CD14-positive monocyte (primary cell): ENCODE results near the gene ZNF689. TPM values are rescaled to one million over a fixed set of nuclear protein-coding genes. Genes with fewer than 3 reads are reported as not detected.

Experiments
- DNase-seq, 3 donors: peaks; one replicate each; pipeline ENCODE4 v3.0.0-alpha.2; 2011 to 2022
- H2AFZ ChIP-seq: 2 replicates; pipeline ENCODE4 v1.6.0; 2012; ENCODE audit warnings: mild to moderate bottlenecking, low read depth, low read length, inconsistent platforms; ENCODE audit not compliant: insufficient read depth, poor library complexity, severe bottlenecking
- H3K27ac ChIP-seq, 2 donors: 1 replicate in 1 of 2; 2 replicates in 1 of 2; pipeline ENCODE4 v1.5.1; 2012 to 2013; ENCODE audit warnings: low read length in 2 of 2, control low read depth in 1 of 2, inconsistent platforms in 1 of 2, low read depth in 1 of 2, mild to moderate bottlenecking in 1 of 2
- H3K27me3 ChIP-seq, 2 donors: one replicate each; pipeline versions ENCODE4 v1.6.0 to v1.6.1; 2011 to 2013; ENCODE audit warnings: low read length in 2 of 2; ENCODE audit not compliant: control insufficient read depth in 2 of 2, insufficient read depth in 2 of 2
- H3K36me3 ChIP-seq, 2 donors: replicated peaks in 1 of 2; 1 replicate in 1 of 2; 2 replicates in 1 of 2; pipeline versions ENCODE4 v1.5.1 to v1.6.1; 2012 to 2013; ENCODE audit warnings: low read length in 2 of 2, control low read depth in 1 of 2, inconsistent platforms in 1 of 2, mild to moderate bottlenecking in 1 of 2; ENCODE audit not compliant: insufficient read depth in 2 of 2, control insufficient read depth in 1 of 2
- H3K4me1 ChIP-seq, 2 donors: 1 replicate in 1 of 2; 2 replicates in 1 of 2; pipeline versions ENCODE4 v1.5.1 to v1.6.1; 2012 to 2013; ENCODE audit warnings: low read length in 2 of 2, control low read depth in 1 of 2, inconsistent platforms in 1 of 2, mild to moderate bottlenecking in 1 of 2, moderate library complexity in 1 of 2; ENCODE audit not compliant: insufficient read depth in 2 of 2, control insufficient read depth in 1 of 2
- H3K4me2 ChIP-seq: replicated peaks from 2 replicates; pipeline ENCODE3; 2012; ENCODE audit warnings: low read length, moderate library complexity, mild to moderate bottlenecking; ENCODE audit not compliant: poor library complexity, severe bottlenecking; ENCODE audit errors: extremely low read depth
- H3K4me3 ChIP-seq, 3 experiments: fragments of 200-600 bp in 1 of 3; sonication (generic) in 1 of 3; replicated peaks in 1 of 3; 1 replicate in 2 of 3; 2 replicates in 1 of 3; pipeline ENCODE4 v1.5.1; 2011 to 2013; ENCODE audit warnings: low read length in 3 of 3, mild to moderate bottlenecking in 3 of 3, control low read depth in 2 of 3, low read depth in 2 of 3, inconsistent platforms in 1 of 3, moderate library complexity in 1 of 3
- H3K79me2 ChIP-seq: 2 replicates; pipeline ENCODE4 v1.6.0; 2012; ENCODE audit warnings: mild to moderate bottlenecking, control low read depth, inconsistent platforms, low read length, moderate library complexity; ENCODE audit not compliant: insufficient read depth
- H3K9ac ChIP-seq: 2 replicates; pipeline ENCODE4 v1.6.0; 2017; ENCODE audit warnings: low read length, mild to moderate bottlenecking; ENCODE audit not compliant: insufficient read depth, poor library complexity, severe bottlenecking
- H3K9me3 ChIP-seq, 2 donors: replicated peaks in 1 of 2; 1 replicate in 1 of 2; 2 replicates in 1 of 2; pipeline versions ENCODE4 v1.5.1 to v1.6.1; 2012 to 2013; ENCODE audit warnings: low read length in 2 of 2, control low read depth in 1 of 2; ENCODE audit not compliant: control insufficient read depth in 1 of 2, insufficient read depth in 1 of 2
- H4K20me1 ChIP-seq: 2 replicates; pipeline ENCODE4 v1.6.0; 2012; ENCODE audit warnings: mild to moderate bottlenecking, low read length, control low read depth, moderate library complexity; ENCODE audit not compliant: insufficient read depth
- H3K27ac Mint-ChIP-seq, 7 donors: one replicate each; pipeline ENCODE4 v1.8.0; 2020; ENCODE audit warnings: mild to moderate bottlenecking in 7 of 7, mixed read lengths in 7 of 7, moderate library complexity in 6 of 7, inconsistent platforms in 2 of 7
- H3K27me3 Mint-ChIP-seq, 3 donors: one replicate each; pipeline ENCODE4 v1.8.0; 2021 to 2022; ENCODE audit warnings: low read depth in 3 of 3, mild to moderate bottlenecking in 3 of 3, mixed read lengths in 3 of 3, moderate library complexity in 3 of 3, inconsistent platforms in 1 of 3
- H3K36me3 Mint-ChIP-seq, 2 donors: one replicate each; pipeline ENCODE4 v1.8.0; 2020; ENCODE audit warnings: mixed read lengths in 2 of 2, inconsistent platforms in 1 of 2, mild to moderate bottlenecking in 1 of 2
- H3K4me1 Mint-ChIP-seq: one replicate; pipeline ENCODE4 v1.8.0; 2020; ENCODE audit warnings: mild to moderate bottlenecking, mixed read lengths
- H3K4me3 Mint-ChIP-seq, 2 donors: one replicate each; pipeline ENCODE4 v1.8.0; 2020; ENCODE audit warnings: mild to moderate bottlenecking in 2 of 2, mixed read lengths in 2 of 2, moderate library complexity in 1 of 2
- H3K9me3 Mint-ChIP-seq, 7 donors: one replicate each; pipeline ENCODE4 v1.8.0; 2020 to 2022; ENCODE audit warnings: mixed read lengths in 7 of 7, mild to moderate bottlenecking in 6 of 7, moderate library complexity in 6 of 7, inconsistent platforms in 2 of 7
- WGBS: methylation state at CpG from one replicate; pipeline ENCODE4 v1.1.5; 2013; ENCODE audit warnings: missing lambda C conversion rate; ENCODE audit not compliant: insufficient coverage; 5-methylcytosine and 5-hydroxymethylcytosine counted together
- intact Hi-C, 2 donors: fragments of 100-400 bp; cut with micrococcal nuclease; formaldehyde crosslinking; loops; one replicate each; pipeline versions ENCODE4 v1.15.0 to v1.15.1; 2023
- polyA plus RNA-seq, 3 donors: library from polyadenylated mRNA; depleted of rRNA in 1 of 3; unstranded in 2 of 3; stranded (reverse) in 1 of 3; fragments of 300-500 nt in 2 of 3; fragments of >200 nt in 1 of 3; fragmentation: Illumina TruSeq in 2 of 3; gene quantifications; 1 replicate in 2 of 3; 2 replicates in 1 of 3; pipeline ENCODE4 v1.2.3, GENCODE V29; 2012 to 2021
- TF ChIP-seq, protein P1 (sequence below): fragments of 200-600 bp; IDR thresholded peaks from one replicate; pipeline ENCODE4 v1.8.0; 2022; ENCODE audit warnings: antibody characterized with exemption, mild to moderate bottlenecking

ZNF689 gene
- polyA plus RNA-seq, 3 donors: 4.1 to 11.2 (median 8.0) TPM

DNA sequence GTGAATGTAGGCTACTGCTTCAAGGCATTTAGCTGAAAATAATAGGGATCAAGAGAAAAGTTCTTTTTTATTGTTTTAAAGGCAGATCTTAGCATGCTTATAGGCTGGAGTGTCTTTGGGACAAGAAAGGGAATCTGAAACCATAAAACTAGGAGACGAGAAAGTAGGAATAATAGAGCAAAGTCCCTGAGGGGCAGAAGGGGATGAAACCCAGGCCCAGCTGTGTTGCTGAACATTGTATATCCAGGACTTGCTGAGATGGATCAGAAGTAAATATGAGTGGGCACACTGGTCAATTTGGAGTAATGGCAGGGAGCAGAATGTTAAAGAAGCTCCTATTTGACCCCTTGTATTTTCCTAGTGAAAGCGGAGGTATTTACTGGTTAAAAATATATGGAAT is 9.3 kb downstream of the ZNF689 start:
- Histone ChIP-seq H3K36me3 (peaks cover 16 to 17% of the 10 kb centered on the region in 2 donors), H3K9ac (no peak overlapping the region), H3K9me3 (no peaks in the 10 kb centered on the region), H4K20me1 (peaks cover 8% of the 10 kb centered on the region), H3K27ac (no peak overlapping the region), H3K4me2 (no peak overlapping the region), H3K4me3 (no peak overlapping the region), H3K4me1 (peaks cover 48 to 49% of the 10 kb centered on the region in 2 donors), H2AFZ (no peak overlapping the region), H3K27me3 (no peaks in the 10 kb centered on the region), H3K79me2 (peaks cover 17% of the 10 kb centered on the region)
- TF ChIP-seq, protein P1, sequence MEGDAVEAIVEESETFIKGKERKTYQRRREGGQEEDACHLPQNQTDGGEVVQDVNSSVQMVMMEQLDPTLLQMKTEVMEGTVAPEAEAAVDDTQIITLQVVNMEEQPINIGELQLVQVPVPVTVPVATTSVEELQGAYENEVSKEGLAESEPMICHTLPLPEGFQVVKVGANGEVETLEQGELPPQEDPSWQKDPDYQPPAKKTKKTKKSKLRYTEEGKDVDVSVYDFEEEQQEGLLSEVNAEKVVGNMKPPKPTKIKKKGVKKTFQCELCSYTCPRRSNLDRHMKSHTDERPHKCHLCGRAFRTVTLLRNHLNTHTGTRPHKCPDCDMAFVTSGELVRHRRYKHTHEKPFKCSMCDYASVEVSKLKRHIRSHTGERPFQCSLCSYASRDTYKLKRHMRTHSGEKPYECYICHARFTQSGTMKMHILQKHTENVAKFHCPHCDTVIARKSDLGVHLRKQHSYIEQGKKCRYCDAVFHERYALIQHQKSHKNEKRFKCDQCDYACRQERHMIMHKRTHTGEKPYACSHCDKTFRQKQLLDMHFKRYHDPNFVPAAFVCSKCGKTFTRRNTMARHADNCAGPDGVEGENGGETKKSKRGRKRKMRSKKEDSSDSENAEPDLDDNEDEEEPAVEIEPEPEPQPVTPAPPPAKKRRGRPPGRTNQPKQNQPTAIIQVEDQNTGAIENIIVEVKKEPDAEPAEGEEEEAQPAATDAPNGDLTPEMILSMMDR: no peak
- H3K36me3 Mint-ChIP-seq: peaks cover 22 to 26% of the 10 kb centered on the region in 2 donors
- peaks cover 0 to 1% (median 0%) of the 10 kb centered on the region in 7 donors for H3K9me3 Mint-ChIP-seq
- H3K4me3 Mint-ChIP-seq: no peak overlapping the region
- intact Hi-C loops: no loop called here
- WGBS: 100% methylated on average over 2 of the region's 2 CpGs
- peaks cover 0 to 2% (median 0%) of the 10 kb centered on the region in 3 donors for H3K27me3 Mint-ChIP-seq
- DNase-seq: no peak
- H3K27ac Mint-ChIP-seq: no peak overlapping the region
- peaks cover 50% of the 10 kb centered on the region for H3K4me1 Mint-ChIP-seq

DNA sequence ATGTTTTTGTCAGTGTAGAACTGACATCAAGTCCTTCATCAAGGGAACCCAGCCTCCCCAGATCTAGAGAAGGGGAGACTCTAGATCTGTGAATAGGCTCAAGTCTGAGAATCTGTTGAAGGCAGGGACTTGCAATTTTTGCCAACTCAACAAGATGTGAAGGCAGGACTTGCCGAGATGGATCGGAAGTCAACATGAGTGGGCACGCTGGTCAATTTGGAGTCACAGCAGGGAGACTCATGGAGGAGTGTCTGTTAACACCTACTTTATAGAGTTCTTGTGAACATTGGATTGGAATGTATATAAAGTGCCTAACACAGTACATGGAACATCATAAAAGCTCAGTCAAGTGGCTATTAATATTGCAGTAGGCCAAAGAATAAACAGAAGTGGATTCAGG is 10.0 kb downstream of the ZNF689 start:
- intact Hi-C loops: no loop called here
- Histone ChIP-seq H3K4me3 (no peak overlapping the region), H3K27me3 (no peaks in the 10 kb centered on the region), H4K20me1 (peaks cover 8% of the 10 kb centered on the region), H3K27ac (no peak overlapping the region), H2AFZ (no peak overlapping the region), H3K9me3 (no peaks in the 10 kb centered on the region), H3K9ac (no peak overlapping the region), H3K79me2 (peaks cover 16% of the 10 kb centered on the region), H3K36me3 (peaks cover 16 to 17% of the 10 kb centered on the region in 2 donors), H3K4me1 (peaks cover 41% of the 10 kb centered on the region in 2 donors), H3K4me2 (no peak overlapping the region)
- Mint-ChIP-seq H3K4me3 (no peak overlapping the region), H3K27me3 (peaks cover 0 to 2% (median 0%) of the 10 kb centered on the region in 3 donors), H3K4me1 (peaks cover 44% of the 10 kb centered on the region), H3K9me3 (peaks cover 0 to 1% (median 0%) of the 10 kb centered on the region in 7 donors), H3K36me3 (peaks cover 18 to 23% of the 10 kb centered on the region in 2 donors), H3K27ac (no peak overlapping the region)
- no peak for DNase-seq
- no CpG with 5 or more reads among the region's 3 CpGs for WGBS
- TF ChIP-seq, protein P1: no peak
